NCI-H2196 treated with DMSO at 0.1 percent for 48 hours (cell line): ENCODE results near the gene AP3M1.

ENCODE experiments used
- DNase-seq: peaks from one replicate; lab custom pipeline; 2025; ENCODE audit not compliant: unreplicated experiment; lab: John Stamatoyannopoulos, UW

The AP3M1 gene

GRCh38 chr10:74081192-74081803, 69.3 kb downstream of the AP3M1 start:
- peak; percentile 36 for DNase-seq

GRCh38 chr10:74079936-74080590, 70.6 kb downstream of the AP3M1 start:
- no peak for DNase-seq

- no peak for DNase-seq
Measured at GRCh38 chr10:74079028-74079935, 71.3 kb downstream of the AP3M1 start.

DNA sequence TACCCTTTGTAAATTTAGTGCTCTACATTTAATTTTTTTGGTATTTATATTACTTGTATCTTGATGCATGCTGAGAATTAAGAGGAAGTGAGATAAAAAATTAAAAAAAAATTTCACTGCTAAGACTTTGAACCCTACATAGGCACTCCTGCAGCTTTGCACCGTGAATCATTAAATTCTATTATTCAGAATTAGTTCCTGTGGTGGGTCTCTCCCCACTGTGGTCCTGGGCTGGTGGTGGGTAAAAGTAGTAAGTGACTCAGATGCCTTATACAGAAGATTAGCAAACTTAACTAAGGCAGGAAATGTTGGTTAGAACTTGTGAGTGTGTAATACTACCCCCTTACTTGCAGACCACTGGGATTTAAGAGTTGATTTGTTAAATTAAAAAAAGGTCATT, 72.6 kb downstream of the AP3M1 start:
- no peak for DNase-seq

- DNase-seq = no peak
Measured at GRCh38 chr10:74077416-74077815, 73.2 kb downstream of the AP3M1 start.

DNA sequence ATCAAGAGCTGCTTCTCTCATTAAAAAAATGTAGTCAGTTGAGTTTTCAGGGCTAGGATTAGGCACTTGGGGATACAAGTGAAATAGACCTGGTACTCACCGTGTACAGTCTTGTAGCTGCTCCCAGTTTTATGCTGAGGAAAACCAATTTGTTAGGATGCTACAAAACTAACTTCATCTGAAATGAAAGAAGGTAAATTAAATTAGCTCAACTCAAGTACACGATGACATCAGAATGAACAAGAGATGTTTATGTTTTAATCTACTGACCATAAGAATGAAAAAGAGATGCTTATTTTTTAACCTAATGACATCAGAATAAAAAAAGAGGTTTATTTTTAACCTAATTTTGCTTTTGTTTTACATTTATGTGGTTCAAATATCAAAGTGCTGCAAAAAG, 73.7 kb downstream of the AP3M1 start:
- DNase-seq = no peak

DNA sequence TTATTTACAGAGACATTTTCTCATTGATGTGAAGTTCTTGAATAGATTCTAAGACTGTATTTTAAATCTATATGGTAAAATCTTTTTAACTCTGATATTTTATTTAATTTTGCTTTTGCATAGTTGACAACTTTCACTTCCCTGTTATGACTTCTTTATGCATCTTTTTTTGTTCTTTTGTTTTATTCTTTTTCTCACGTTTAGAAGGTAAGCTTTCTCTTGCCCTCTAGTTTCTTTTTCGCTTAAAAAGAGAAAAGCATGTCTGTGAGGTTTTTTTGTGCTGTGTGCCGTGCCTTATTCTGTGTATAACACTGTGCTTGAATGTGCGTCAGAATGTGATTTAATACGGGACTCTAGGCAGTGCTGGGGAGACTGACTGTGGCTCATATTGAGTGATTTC, 74.7 kb downstream of the AP3M1 start:
- DNase-seq = no peak

GRCh38 chr10:74072503-74072902, 78.1 kb downstream of the AP3M1 start:
- DNase-seq = no peak

- DNase-seq = no peak
Measured at GRCh38 chr10:74071157-74071556, 79.5 kb downstream of the AP3M1 start.
